NCI-H1417 (cell line): ENCODE data around the gene PXK.
A peak's percentile ranks its signal among the peaks of the same experiment; 100 is the strongest.

Experiments
- DNase-seq, 3 experiments: peaks; one replicate each; lab custom pipeline; 2025; lab: John Stamatoyannopoulos, UW

PXK gene

GRCh38 chr3:58466899-58467563 is 134.3 kb downstream of the PXK start:
- DNase-seq, result no peak

DNA sequence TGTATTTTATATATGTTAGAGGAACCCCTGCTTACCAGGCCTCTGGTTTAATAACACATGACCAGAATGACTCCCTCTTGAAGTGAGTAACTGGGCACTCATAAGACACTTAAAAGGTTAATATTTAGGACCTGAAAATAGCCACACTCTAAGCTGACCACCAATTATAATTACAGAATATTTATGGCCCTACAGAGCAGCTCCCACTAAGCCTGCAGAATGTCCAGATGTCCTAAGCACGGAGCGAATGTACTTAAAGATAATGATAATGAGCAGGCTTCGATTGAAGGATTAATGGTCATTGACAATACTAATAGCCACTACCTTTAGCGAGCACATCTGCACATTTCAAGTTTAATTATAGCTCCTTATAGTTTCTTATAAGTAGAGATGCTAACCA is 136.4 kb downstream of the PXK start:
- peak in 2 of 3 experiments; percentile 10 to 76 for DNase-seq

GRCh38 chr3:58470363-58471024 is 137.8 kb downstream of the PXK start:
- no peak for DNase-seq

DNA sequence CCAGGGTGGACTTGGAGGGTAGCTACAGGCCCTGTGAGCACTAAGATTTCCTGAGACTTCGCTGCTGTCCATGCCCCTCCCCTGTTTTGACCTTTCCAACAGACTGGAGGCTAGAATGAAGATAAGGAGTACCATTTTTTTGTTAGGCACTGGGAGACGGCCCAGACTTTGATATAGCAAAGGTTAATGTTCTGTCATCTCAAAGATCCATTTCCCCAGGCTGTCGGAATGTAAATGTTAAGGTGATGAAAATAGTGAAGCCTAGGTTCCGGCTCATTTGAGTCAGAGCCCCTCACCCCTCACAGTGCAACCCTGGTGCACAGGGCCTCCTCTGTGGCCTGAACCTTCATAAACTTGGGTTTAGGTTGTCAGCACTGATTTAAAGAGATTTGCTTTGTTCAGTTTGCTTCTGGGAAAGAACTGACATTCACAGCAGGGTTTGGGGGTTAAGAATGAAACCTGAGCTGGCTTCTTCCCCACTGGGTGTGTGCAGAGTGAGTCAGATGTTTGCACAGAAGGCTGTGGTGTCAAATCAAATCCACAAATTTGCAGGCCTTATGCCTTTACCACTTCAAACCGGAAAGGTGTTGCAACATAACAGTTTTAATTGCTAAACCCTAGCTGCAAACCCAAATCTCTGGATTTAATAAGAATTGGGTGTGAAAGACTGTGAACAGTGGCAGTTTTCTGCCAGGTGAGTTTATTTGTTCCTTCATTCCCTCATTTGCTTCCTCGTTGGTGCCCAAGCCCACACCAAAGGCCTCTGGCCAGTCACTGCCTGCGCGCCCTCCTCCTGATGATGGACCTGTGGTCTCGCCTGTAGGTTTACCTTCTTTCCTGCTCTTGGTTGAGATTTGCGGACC is 138.6 kb downstream of the PXK start:
- DNase-seq, result peak; percentile 65 to 95 (median 80)

- no peak for DNase-seq
These were observed 140.6 kb downstream of the PXK start for GRCh38 chr3:58473275-58473674.

GRCh38 chr3:58474348-58474911 is 141.7 kb downstream of the PXK start:
- peak in 1 of 3 experiments; percentile 7 for DNase-seq

GRCh38 chr3:58474967-58475578 is 142.4 kb downstream of the PXK start:
- no peak for DNase-seq
